HG03521 (cell line): ENCODE data around the gene GAK.
"Not testable (repeated sequence)": the region's sequence is repeated elsewhere in the genome, so short reads cannot be mapped to it uniquely, and the experiment has no call there.

ENCODE experiments used
- ATAC-seq: cut with Tn5 transposase; IDR thresholded peaks from one replicate; pipeline ENCODE4 v1.9.1; 2021; ENCODE audit warnings: mild to moderate bottlenecking, moderate library complexity; ENCODE audit not compliant: unreplicated experiment

GAK gene

GRCh38 chr4:953574-953915, 21.4 kb upstream of the GAK start:
- no peak for ATAC-seq

- ATAC-seq = no peak
These were observed 20.9 kb upstream of the GAK start for GRCh38 chr4:952881-953573.

GRCh38 chr4:951594-952468, 19.7 kb upstream of the GAK start:
- ATAC-seq = no peak

DNA sequence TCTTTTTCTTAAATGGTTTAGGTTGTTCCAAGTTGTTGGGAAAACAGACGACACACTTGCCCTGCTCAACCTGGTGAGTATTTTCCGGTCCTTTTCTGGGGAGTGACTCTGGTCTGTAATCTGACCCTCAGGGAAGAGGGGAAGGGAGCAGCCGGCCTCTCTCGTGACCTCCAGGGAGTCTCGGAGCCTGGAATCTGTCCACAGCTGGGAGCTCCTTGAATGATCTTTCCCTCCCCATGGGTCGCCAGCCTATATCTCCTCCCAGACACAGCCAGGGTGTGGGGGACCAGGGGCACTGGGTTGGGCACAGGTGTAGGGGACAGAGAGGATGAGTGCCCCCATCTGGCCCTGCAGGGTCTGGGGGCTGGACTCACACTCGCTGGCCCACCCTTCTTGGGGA, 19.1 kb upstream of the GAK start:
- ATAC-seq = no peak

- ATAC-seq = no peak
These were observed 18.3 kb upstream of the GAK start for GRCh38 chr4:950136-951020.

- no peak for ATAC-seq
These were observed 17.5 kb upstream of the GAK start for GRCh38 chr4:949656-950055.

GRCh38 chr4:948936-949300, 16.8 kb upstream of the GAK start:
- no peak for ATAC-seq

- no peak for ATAC-seq
These were observed 16.2 kb upstream of the GAK start for GRCh38 chr4:948101-948935.

DNA sequence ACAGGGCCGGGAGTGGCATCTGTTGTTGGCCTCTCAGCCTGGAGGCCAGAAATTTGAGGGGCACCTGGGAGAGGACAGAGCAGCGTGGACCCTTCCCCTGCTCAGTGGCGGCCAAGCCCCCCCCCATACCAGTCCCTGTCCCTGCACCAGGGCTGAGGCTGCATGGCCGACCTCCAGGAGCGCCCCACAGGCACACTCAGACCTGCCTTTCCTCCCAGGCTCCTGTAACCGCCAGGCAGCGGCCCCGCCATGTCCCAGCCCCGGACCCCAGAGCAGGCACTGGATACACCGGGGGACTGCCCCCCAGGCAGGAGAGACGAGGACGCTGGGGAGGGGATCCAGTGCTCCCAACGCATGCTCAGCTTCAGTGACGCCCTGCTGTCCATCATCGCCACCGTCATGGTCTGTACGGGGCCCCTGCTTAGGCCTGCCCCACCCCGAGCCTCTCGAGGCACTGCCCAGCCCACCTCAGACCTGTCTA, 15.4 kb upstream of the GAK start:
- no peak for ATAC-seq

GRCh38 chr4:946517-947471, 14.7 kb upstream of the GAK start:
- ATAC-seq = no peak

DNA sequence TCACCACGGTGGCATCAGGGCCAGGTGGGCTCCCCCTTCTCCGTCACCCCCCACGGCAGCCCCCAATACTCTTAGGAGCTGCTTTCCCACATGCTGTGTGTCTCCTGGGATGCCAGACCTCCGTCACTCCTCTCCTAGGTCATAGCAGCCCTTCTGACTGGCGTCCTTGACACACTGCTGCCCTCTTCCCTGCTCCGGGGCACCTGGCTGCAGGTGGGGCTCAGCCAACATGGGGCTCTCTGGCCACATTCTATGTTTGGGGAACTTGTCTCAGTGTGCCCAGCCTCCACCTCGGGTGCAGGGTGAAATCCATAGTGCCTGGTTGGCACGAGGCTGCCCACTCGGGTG, 14.0 kb upstream of the GAK start:
- no peak for ATAC-seq

DNA sequence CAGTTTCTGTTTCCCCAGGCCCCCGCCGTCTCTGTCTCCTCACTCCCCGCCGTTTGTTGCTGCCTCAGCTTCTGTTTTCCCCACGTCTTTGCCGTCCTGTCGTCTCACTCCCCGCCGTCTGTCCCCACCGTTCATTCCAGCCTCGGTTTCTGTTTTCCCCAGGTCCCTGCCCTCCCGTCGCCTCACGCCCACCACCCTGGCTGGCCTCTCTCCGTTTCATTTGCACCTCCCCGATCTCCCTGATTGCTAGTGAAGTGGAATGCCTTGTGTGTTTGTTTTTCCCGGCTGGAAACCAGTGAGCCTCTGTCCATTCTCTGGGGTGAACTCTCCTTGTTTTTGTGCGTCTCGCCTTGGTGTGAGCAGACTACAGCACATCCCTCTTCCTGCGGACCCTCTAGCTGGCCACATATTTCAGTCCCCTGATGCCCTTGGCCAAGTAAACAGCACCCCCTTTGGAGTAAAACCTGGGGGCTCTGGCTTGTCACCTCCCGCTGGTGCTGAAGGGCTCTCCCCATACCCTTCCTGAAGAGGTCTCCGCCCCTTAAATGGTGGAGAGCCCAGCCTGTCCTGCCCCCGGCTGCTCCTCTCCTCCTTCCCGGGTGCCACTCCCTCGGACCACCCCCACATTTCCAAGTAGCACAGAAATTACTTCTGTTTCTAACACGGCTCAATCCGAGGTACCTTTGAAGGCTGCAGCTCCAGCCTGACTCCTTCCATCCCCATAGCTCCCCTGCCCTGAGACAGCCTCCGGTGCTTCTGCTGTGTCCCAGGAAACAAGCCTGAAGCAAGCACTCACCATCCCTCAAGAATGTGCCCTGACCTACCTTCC, 13.4 kb upstream of the GAK start:
- no peak for ATAC-seq

DNA sequence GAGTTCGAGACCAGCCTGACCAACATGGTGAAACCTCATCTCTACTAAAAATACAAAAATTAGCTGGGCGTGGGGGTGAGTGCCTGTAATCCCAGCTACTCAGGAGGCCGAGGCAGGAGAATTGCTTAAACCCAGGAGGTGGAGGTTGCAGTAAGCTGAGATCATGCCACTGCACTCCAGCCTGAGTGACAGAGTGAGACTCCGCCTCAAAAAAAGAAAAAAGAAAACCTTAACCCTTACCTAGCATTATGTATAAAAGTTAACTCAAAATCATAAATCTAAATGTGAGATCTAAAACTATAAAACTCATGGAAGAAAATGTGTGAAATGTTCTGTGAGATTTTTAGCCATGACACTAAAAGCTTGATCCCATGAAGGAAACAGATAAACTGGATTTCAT, 7.4 kb upstream of the GAK start:
- not testable (repeated sequence) for ATAC-seq

DNA sequence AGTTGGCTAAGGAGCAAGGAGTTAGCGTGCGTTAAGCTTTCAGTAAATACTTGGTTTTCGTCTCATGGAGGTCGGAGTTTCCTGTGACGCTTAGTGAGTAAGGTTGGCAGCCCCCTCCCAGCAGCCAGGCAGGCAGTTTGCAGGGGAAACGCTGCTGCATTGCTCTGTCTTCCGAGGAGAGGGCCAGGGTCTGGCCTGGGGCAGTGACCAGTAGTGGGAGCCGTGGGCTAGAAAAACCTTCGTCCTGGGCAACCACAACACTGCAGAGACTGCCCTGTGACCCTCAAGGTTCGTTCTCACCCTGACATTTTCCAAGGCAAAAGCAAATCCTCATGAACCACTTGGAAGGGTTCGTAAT, 576 bp upstream of the GAK start:
- no peak for ATAC-seq

DNA sequence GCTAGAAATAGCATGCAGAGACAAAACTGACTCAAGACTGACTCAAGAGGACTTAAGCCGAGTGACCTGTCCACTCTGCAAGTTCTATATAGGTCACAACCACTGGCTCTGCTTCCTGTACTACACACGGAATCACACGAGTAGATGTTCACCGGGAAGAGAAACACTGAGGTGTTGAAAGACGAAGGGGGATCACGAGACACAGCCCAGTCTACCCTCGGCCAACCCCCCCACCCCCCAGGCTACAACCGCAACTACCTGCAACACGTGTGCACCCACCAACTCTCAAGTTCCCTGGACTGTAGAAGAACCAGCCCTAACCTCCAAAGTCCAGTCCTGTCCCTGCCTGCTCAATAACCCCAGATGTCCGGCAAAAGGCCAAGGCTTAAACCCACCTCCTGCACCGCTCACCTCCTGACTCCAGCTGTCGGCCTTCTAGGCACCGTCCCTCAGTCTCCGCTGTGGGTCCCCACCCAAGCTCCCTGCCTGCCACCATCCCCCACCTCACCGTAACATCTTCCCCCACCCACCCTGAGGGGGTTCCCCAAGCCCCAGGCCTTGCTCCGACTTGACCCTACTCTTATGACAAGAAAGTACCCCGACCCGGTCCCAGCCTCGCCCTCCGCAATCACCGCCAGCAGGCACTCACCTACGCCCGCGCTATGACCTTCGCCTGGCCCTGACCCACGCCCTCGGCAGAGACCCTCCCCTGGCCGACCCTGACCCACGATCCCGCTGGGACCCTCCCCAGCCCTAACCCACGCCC, 739 bp downstream of the GAK start:
- peak; percentile 8 for ATAC-seq

- no peak for ATAC-seq
These were observed 1.3 kb downstream of the GAK start for GRCh38 chr4:930827-931193.

GRCh38 chr4:930028-930551, 2.0 kb downstream of the GAK start:
- ATAC-seq = no peak
